GM21390 (cell line): Measurements from ENCODE around the gene ARPC5.
A peak's percentile ranks its signal among the peaks of the same experiment; 100 is the strongest.
"Not testable (repeated sequence)": the region's sequence is repeated elsewhere in the genome, so short reads cannot be mapped to it uniquely, and the experiment has no call there.

ENCODE experiments used
- ATAC-seq: cut with Tn5 transposase; IDR thresholded peaks from one replicate; pipeline ENCODE4 v1.9.1; 2021; ENCODE audit not compliant: unreplicated experiment

The ARPC5 gene

DNA sequence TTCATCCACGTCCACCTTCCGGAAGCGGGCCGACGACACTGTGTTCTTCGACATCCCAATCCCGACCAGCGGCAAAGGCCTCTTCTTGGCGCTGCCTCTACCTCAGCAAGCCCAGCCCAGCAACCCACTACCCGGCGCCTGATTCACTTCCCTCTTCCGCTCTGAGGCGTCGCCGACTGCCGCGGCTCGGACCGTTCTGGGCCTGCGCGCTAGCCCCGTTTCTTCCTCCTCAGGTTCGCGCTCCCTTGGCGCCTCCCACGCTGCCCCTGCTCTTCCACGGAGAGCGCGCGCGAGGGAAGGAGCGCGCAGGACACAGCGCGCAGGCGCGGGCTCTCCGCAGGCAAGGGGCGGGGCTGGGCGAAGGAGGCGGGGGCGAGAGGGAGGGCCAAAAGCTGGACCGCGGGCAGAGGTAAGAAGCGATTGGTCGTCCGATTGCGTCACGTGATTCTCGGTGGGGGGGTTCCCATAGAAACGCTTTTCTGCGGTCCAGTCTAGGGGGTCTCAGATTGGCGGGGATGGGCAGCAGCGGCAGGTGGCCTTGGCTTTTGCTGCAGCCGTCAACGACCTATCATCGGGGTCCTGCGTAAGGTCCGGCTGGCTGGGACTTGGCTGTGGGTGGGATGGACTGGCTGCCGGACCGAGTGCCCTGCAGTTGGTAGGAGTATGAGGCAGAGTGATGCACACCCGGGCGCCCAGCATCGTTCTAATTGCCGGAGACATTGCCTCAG is at the start of gene ARPC5:
TSS of gene ARPC5 (minus strand) at position 178 of the 728 bp plus-strand sequence. CDS start at position 54, 124 bp downstream.
- ATAC-seq, result peak; percentile 79

GRCh38 chr1:183685112-183685713 is 49.6 kb upstream of the ARPC5 start:
- peak; percentile 64 for ATAC-seq

DNA sequence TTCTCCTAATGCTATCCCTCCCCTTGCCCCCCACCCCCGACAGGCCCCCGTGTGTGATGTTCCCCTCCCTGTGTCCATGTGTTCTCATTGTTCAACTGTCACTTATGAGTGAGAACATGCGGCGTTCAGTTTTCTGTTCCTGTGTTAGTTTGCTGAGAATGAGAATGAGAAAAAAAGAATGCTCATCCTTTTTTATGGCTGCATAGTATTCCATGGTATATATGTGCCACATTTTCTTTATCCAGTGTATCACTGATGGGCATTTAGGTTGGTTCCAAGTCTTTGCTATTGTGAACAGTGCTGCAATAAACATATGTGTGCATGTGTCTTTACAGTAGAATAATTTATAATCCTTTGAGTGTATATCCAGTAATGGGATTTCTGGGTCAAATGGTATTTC is 43.8 kb upstream of the ARPC5 start:
- not testable (repeated sequence) for ATAC-seq

GRCh38 chr1:183678819-183679218 is 43.2 kb upstream of the ARPC5 start:
- no peak for ATAC-seq

- no peak for ATAC-seq
Observed at GRCh38 chr1:183676586-183677189, 41.1 kb upstream of the ARPC5 start.

GRCh38 chr1:183675883-183676585 is 40.5 kb upstream of the ARPC5 start:
- ATAC-seq, result no peak

DNA sequence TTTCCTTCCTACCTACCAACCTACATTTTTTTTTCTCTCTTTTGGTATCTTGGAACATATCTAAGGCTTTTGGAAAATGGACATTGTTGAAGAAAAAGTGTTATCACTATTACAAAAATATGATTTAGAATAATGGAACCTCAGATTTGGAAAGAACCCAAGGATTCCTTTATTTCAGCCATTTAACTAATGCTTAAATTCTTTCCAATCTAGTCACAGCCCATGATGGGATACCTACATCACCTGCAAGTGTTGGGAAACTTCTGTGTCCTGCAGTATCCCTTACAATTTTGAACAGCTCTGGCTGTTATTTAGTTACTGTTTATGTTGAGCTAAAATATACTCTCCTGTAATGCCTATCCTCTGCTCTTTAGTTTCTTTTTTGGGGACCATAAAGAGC is 39.8 kb upstream of the ARPC5 start:
- ATAC-seq, result no peak

- ATAC-seq, result no peak
Observed at GRCh38 chr1:183674886-183675285, 39.3 kb upstream of the ARPC5 start.

DNA sequence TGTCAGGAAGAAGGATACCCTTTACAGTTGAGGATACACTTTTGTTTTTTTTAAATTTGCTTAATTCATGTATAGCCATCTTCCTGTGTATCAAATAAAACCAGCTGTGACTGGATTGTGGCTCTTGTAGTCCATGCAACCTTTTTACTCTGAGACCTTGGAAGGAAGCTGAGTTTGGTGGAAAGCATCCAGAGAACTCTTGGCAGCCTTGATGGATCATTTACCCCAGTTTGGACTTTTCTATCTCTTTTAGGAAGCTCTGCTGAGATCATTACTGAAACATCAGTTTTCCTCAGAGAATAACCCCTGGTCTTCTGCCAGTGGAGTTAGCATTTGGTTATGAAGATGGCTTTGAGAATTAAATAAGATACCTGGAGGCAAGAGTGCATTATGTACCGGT is 38.8 kb upstream of the ARPC5 start:
- no peak for ATAC-seq

DNA sequence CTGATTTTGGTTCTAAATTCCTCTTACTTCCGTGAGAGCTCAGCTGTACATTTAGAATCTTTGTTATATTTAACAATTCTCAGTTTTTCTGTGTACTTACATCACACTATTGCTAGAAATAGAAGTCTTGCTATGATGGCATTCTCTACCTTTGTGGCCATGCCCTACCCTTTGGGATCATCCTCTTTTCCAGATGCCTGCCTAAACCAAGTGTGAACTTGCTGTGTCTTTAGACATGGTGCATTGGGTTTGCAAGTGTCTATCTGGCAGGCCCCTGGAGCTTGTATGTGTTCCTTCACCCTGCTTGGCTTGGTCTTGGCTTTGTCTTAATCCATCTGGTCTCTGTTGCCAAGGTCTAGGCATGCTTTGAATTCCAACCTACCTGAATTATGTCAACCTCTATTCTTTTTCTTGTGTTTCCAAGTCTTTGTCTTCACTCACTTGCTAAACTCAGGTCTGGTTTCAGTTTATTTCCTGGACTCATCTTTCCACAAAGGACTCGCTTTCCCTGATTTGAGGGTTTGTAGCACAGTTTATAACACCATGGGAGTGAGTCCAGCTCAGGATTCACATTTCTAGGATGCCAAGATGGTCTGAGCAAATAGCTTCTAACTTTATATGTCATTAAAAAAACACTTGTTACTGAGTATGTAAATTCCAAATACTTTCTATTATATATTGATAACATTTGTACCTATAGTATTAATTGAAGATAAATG is 38.2 kb upstream of the ARPC5 start:
- no peak for ATAC-seq

DNA sequence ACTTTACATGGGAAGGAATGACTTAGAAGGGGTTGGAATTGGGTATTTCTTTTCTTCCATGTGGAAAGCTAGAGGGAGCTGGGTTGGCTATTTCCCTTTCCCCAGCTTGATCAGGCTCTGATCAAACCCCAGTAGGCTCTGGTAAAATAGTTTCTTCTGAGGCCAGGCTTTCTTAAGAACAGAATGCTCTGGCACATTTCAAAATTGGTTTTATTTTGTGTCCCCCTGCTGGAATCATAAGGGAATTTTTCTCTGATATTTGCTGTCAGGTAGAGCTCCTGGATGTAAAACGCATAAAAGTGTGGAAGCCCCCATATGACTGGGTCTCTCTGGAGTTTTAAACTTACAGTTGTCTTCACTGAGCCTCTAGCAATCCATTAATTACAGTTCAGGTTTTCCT is 34.6 kb upstream of the ARPC5 start:
- no peak for ATAC-seq

- no peak for ATAC-seq
Observed at GRCh38 chr1:183656355-183656754, 20.8 kb upstream of the ARPC5 start.

- ATAC-seq, result no peak
Observed at GRCh38 chr1:183655562-183656075, 20.0 kb upstream of the ARPC5 start.

- no peak for ATAC-seq
Observed at GRCh38 chr1:183654706-183655105, 19.1 kb upstream of the ARPC5 start.

- ATAC-seq, result peak; percentile 49
Observed at GRCh38 chr1:183653876-183654451, 18.4 kb upstream of the ARPC5 start.

DNA sequence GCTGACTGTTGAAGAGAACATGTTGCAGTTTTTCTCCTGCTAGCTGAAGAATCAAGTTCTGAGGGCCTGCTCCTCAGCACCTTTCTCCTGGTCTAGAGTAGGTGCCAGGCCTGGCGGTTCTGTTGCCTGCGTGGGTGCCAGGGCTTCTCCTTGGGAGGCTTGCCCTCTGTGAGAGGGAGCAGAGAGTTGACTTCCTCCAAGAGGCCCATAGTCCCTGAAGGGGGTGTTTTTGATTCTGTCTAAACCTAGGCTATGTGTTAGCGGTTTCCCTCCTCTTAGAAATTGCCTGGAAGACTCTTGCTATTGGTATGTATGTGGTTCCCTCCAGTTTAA is 17.8 kb upstream of the ARPC5 start:
- no peak for ATAC-seq

DNA sequence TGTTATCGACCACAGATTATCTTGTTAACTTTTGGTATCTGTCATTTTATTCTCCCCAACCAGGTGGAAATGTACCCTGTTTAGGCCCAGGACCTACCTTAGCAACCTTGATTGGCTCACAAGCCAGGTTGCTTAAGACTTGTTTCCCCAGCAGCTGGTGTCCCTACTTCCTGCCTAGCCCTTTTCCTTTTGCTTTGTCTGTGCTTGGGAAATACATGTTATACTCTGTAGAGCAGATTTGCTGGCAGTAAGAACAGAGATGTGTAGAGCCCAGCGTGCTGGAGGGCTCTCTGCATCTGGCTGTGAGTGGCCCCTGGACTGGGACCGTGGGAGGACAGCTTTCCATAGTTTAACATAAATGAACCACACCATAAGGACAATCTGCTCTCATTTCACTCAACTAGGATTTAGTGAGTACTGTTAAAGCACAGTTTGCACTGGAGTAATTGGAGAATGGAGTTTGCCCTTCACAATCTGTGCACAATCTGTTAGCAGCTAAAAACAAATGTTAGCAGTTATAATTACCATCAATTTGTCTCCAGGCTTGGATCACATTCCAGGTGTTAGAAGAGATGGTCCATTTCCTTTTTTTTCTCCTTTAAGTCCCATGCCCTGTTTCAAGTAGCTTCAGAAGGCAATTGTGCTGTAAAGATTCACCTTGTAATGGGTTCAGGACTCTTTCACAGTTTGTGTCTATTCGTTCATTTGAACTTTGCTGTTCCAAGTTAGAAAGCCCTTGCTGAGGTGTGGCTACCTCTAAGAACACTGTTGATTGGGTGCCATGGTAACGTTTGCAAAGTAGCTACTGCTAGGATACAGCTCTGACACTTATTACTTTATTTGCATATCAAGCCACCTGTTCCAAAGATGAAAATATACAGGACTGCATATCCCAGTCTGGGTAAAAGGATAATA is 17.2 kb upstream of the ARPC5 start, which contains the start of gene APOBEC4:
TSS of gene APOBEC4 (minus strand) at position 770 of the 915 bp plus-strand sequence. CDS start 4,535 bp downstream, outside the sequence.
- no peak for ATAC-seq

GRCh38 chr1:183652107-183652506 is 16.5 kb upstream of the ARPC5 start:
- ATAC-seq, result no peak

GRCh38 chr1:183651612-183652011 is 16.0 kb upstream of the ARPC5 start:
- no peak for ATAC-seq
